Measurements from ENCODE around the gene HSFY2. TPM values are rescaled to one million over a fixed set of nuclear protein-coding genes. Genes with fewer than 3 reads are reported as not detected.

Gene HSFY2, protein sequence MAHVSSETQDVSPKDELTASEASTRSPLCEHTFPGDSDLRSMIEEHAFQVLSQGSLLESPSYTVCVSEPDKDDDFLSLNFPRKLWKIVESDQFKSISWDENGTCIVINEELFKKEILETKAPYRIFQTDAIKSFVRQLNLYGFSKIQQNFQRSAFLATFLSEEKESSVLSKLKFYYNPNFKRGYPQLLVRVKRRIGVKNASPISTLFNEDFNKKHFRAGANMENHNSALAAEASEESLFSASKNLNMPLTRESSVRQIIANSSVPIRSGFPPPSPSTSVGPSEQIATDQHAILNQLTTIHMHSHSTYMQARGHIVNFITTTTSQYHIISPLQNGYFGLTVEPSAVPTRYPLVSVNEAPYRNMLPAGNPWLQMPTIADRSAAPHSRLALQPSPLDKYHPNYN
- total RNA-seq = not detected in 2 replicates

GRCh38 chrY:18773635-18774034 is at the start of gene HSFY2:
TSS of gene HSFY2 (minus strand) at chrY:18773735. CDS start at chrY:18773618, 117 bp downstream.

Other genes with a start within 250 kb of the HSFY2 start
- not detected in 2 replicates for gene HSFY1, start 227.0 kb downstream of the HSFY2 start, total RNA-seq